DOHH2 (cell line): Measurements from ENCODE around the gene SLC25A22.

Source experiments
- H3F3A ChIP-seq: fragments of 200-600 bp; sonication (generic), shearing (Covaris generic); 2 replicates; pipeline ENCODE4 v1.6.0; 2016; ENCODE audit warnings: antibody characterized with exemption, mild to moderate bottlenecking; ENCODE audit not compliant: control insufficient read depth, insufficient read depth
- H3K27ac ChIP-seq: fragments of 200-600 bp; sonication (generic); 2 replicates; pipeline ENCODE4 v1.5.1; 2014; ENCODE audit warnings: low read depth, mild to moderate bottlenecking, low read length, moderate library complexity
- H3K27me3 ChIP-seq: fragments of 200-600 bp; sonication (generic); 2 replicates; pipeline ENCODE4 v1.6.1; 2014; ENCODE audit warnings: mild to moderate bottlenecking, low read length, mixed read lengths; ENCODE audit not compliant: control insufficient read depth
- H3K36me3 ChIP-seq: fragments of 200-600 bp; sonication (generic); 2 replicates; pipeline ENCODE4 v1.6.1; 2014; ENCODE audit warnings: mild to moderate bottlenecking, low read length, moderate library complexity, mixed read lengths; ENCODE audit not compliant: control insufficient read depth
- H3K4me1 ChIP-seq: fragments of 200-600 bp; sonication (generic); 2 replicates; pipeline ENCODE4 v1.6.1; 2014; ENCODE audit warnings: mild to moderate bottlenecking, low read length, mixed read lengths; ENCODE audit not compliant: control insufficient read depth
- H3K4me2 ChIP-seq: fragments of 200-600 bp; sonication (generic); 2 replicates; pipeline ENCODE4 v1.6.0; 2014; ENCODE audit warnings: mild to moderate bottlenecking, low read length, moderate library complexity
- H3K4me3 ChIP-seq: fragments of 200-600 bp; sonication (generic); 2 replicates; pipeline ENCODE4 v1.5.1; 2014; ENCODE audit warnings: mild to moderate bottlenecking, low read length, mixed read lengths
- H3K79me2 ChIP-seq: fragments of 200-600 bp; sonication (generic); 2 replicates; pipeline ENCODE4 v1.6.1; 2014; ENCODE audit warnings: mild to moderate bottlenecking, low read length, mixed read lengths; ENCODE audit not compliant: control insufficient read depth
- H3K9me2 ChIP-seq: fragments of 200-600 bp; sonication (generic); replicated peaks from 2 replicates; pipeline ENCODE4 v1.6.1; 2014; ENCODE audit warnings: mild to moderate bottlenecking, low read length, mixed read lengths; ENCODE audit not compliant: control insufficient read depth
- H3K9me3 ChIP-seq: fragments of 200-600 bp; sonication (generic); 2 replicates; pipeline ENCODE4 v1.6.1; 2014; ENCODE audit warnings: antibody characterized with exemption, low read length, mixed read lengths; ENCODE audit not compliant: control insufficient read depth, insufficient read depth
- H4K20me1 ChIP-seq: fragments of 200-600 bp; sonication (generic); 2 replicates; pipeline ENCODE4 v1.6.0; 2014; ENCODE audit warnings: low read depth, mild to moderate bottlenecking, antibody characterized with exemption, low read length, moderate library complexity; ENCODE audit not compliant: control insufficient read depth, insufficient read depth
- EZH2phosphoT487 ChIP-seq: fragments of 200-600 bp; sonication (generic); IDR thresholded peaks from 2 replicates; pipeline ENCODE4 v1.6.1; 2017; ENCODE audit warnings: borderline replicate concordance, mild to moderate bottlenecking, antibody characterized with exemption, low read length, moderate library complexity, mixed read lengths
- TF ChIP-seq, protein P1 (sequence below): fragments of 200-600 bp; sonication (generic); IDR thresholded peaks from one replicate; pipeline ENCODE4 v1.5.1; 2014; ENCODE audit warnings: antibody characterized with exemption, mild to moderate bottlenecking, low read depth, low read length; ENCODE audit not compliant: poor library complexity, severe bottlenecking

Gene SLC25A22

DNA sequence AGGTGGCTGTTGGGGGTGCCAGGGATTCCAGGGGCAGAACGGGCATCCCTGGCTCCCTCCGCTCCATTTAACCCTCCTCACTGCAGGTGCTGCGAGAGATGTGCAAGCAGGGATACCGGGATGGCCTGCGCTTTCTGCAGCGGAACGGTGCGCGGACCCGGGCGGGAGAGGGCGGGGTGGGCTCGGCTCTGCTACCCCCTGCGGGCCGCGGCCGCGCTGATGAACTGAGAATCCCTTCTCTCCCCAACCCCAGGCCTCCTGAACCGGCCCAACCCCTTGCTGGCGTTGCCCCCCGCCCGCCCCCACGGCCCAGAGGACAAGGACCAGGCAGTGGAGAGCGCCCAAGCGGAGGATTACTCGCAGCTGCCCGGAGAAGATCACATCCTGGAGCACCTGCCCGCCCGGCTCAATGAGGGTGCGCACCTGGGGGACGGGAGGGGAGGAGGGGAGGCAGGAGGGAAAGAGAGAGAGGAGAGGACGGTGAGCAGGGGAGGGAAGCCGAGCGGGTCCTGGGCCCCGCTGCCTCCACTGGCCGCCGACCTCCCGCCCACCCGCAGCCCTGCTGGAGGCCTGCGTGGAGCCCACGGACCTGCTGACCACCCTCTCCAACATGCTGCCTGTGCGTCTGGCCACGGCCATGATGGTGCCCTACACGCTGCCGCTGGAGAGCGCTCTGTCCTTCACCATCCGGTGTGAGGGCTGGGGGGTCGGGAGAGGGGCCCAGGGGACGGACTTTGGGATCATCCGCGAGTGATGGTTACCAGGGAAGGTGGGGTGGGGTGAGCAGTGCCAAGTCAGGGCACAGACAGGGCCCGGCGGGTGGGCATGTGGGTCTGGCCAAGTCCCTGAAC, 25.6 kb upstream of the SLC25A22 start:
- Histone ChIP-seq H3K36me3 (peaks cover 13% of the 10 kb centered on the region), H3K27ac (no peak overlapping the region), H3K79me2 (peaks cover 16% of the 10 kb centered on the region), H3K4me3 (no peak overlapping the region), H3F3A (no peaks in the 10 kb centered on the region), H3K4me1 (peaks cover 40% of the 10 kb centered on the region), H3K4me2 (no peak overlapping the region), H3K27me3 (peaks cover 19% of the 10 kb centered on the region), H3K9me3 (no peaks in the 10 kb centered on the region), H3K9me2 (no peaks in the 10 kb centered on the region), H4K20me1 (peaks cover 11% of the 10 kb centered on the region)
- no peak for TF ChIP-seq EZH2phosphoT487
- TF ChIP-seq, protein P1, sequence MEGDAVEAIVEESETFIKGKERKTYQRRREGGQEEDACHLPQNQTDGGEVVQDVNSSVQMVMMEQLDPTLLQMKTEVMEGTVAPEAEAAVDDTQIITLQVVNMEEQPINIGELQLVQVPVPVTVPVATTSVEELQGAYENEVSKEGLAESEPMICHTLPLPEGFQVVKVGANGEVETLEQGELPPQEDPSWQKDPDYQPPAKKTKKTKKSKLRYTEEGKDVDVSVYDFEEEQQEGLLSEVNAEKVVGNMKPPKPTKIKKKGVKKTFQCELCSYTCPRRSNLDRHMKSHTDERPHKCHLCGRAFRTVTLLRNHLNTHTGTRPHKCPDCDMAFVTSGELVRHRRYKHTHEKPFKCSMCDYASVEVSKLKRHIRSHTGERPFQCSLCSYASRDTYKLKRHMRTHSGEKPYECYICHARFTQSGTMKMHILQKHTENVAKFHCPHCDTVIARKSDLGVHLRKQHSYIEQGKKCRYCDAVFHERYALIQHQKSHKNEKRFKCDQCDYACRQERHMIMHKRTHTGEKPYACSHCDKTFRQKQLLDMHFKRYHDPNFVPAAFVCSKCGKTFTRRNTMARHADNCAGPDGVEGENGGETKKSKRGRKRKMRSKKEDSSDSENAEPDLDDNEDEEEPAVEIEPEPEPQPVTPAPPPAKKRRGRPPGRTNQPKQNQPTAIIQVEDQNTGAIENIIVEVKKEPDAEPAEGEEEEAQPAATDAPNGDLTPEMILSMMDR = no peak

DNA sequence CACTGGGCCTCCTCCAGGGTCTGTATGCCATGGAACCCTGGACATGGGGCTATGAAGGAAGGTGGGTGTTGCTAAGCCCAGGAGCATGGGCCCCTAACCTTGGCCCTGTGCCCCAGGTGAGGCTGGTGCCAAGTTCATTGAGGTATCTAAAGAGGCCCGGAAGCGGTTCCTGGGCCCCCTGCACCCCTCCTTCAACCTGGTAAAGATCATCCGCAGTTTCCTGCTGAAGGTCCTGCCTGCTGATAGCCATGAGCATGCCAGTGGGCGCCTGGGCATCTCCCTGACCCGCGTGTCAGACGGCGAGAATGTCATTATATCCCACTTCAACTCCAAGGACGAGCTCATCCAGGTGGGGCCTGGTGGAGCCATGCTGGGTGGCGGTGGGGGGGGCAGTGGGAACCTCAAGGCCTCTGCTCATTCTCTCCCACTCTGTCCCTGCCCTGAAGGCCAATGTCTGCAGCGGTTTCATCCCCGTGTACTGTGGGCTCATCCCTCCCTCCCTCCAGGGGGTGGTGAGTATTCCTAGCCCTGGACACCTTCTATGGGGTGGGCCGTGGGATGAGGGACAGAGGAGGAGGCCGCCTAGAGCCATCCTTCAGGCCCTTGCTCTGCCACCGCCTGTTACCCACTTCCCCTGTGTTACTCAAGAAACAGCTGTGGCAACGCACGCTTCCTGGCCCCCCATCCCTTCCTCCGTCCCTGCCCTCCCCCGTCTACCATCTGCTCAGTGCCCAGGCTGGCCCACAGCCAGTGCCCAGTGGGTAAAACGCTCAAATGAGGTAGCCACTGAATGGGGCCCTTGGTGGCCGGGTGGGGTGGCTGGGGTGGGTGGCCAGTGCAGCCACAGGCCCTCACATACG, 23.7 kb upstream of the SLC25A22 start:
- H3K4me3 ChIP-seq = no peak overlapping the region
- TF ChIP-seq, protein P1 = no peak
- no peak for TF ChIP-seq EZH2phosphoT487
- peaks cover 16% of the 10 kb centered on the region for H3K79me2 ChIP-seq
- H3K9me3 ChIP-seq = no peaks in the 10 kb centered on the region
- H3K27me3 ChIP-seq = peaks cover under 1% of the 10 kb centered on the region
- H3F3A ChIP-seq = peaks cover 5% of the 10 kb centered on the region; the same call in 1 of the 2 replicates
- H3K9me2 ChIP-seq = no peaks in the 10 kb centered on the region
- no peak overlapping the region; the same call in 1 of the 2 replicates for H3K4me2 ChIP-seq
- peaks cover 11% of the 10 kb centered on the region for H4K20me1 ChIP-seq
- H3K4me1 ChIP-seq = peaks cover 22% of the 10 kb centered on the region
- H3K36me3 ChIP-seq = peaks cover 13% of the 10 kb centered on the region
- H3K27ac ChIP-seq = no peak overlapping the region

DNA sequence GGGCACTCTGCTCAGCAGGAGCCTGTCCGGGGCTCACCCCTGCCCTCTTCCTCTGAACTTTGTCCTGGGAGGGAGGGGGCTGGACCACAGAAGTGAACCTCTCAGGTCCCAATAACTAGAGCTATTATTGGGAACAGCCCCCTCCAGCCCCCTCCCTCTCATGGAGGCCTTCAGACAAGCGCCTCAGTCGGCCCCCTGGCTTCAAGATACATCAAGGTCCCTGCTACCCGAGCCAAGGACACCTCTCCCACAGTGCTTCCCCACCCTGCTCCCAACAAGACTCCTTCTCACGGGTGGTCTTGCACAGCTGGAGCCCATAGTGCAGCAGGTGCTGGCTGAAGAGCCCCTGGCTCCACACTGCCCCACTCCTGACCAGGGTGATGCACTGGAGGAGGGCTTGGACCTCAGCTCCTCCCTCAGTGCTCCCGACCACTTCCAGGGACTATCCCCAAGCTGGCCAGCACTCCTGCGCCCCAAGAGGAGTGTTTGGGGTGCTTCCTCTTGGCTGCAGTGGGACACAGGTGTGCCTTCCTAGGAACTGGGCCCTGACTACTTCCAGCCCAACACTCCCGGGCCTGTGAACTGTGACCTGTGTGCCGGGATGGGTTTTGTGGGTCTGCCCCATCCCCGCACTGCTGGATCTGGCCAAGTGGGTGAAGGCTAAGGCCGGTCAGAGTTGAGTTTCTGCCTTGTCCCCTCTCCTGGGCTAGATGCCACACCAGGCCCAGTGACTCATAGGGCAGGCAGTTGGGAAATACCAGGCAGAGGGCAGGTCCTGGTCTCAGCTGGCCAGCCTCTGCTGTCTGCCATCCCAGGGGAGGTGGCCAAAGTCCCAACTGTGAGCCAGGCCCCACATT, 22.8 kb upstream of the SLC25A22 start:
- Histone ChIP-seq H3K27me3 (no peaks in the 10 kb centered on the region), H4K20me1 (peaks cover 11% of the 10 kb centered on the region), H3K4me3 (peak overlapping the region; percentile 73), H3K4me1 (peaks cover 17% of the 10 kb centered on the region), H3K9me2 (no peaks in the 10 kb centered on the region), H3K36me3 (peaks cover 16% of the 10 kb centered on the region), H3K27ac (no peak overlapping the region), H3K9me3 (no peaks in the 10 kb centered on the region), H3F3A (peaks cover 10% of the 10 kb centered on the region), H3K79me2 (peaks cover 16% of the 10 kb centered on the region), H3K4me2 (peak overlapping the region; percentile 83)
- TF ChIP-seq, protein P1 = no peak
- no peak for TF ChIP-seq EZH2phosphoT487
